GM23248 (cell line): ENCODE results near the gene ARPC3. TPM values are rescaled to one million over a fixed set of nuclear protein-coding genes. Genes with fewer than 3 reads are reported as not detected.
"Not testable (repeated sequence)": the region's sequence is repeated elsewhere in the genome, so short reads cannot be mapped to it uniquely, and the experiment has no call there.

Experiments
- DNase-seq: peaks from one replicate; pipeline ENCODE4 v3.0.0-alpha.2; 2015
- H2AFZ ChIP-seq: fragments of 200-600 bp; sonication (generic); 2 replicates; pipeline ENCODE4 v1.6.1; 2016; ENCODE audit warnings: antibody characterized with exemption
- H3F3A ChIP-seq: fragments of 200-600 bp; sonication (generic); 2 replicates; pipeline ENCODE4 v1.6.1; 2016; ENCODE audit warnings: mild to moderate bottlenecking, antibody characterized with exemption, mixed run types; ENCODE audit not compliant: insufficient read depth
- H3K27ac ChIP-seq: fragments of 200-600 bp; sonication (generic); 2 replicates; pipeline ENCODE4 v1.5.1; 2016; ENCODE audit warnings: mild to moderate bottlenecking
- H3K27me3 ChIP-seq: fragments of 200-600 bp; sonication (generic); replicated peaks from 2 replicates; pipeline ENCODE4 v1.6.1; 2016; ENCODE audit warnings: mild to moderate bottlenecking; ENCODE audit not compliant: insufficient read depth
- H3K36me3 ChIP-seq: fragments of 200-600 bp; sonication (generic); 2 replicates; pipeline ENCODE4 v1.6.1; 2016; ENCODE audit warnings: low read depth, mild to moderate bottlenecking
- H3K4me1 ChIP-seq: fragments of 200-600 bp; sonication (generic); 2 replicates; pipeline ENCODE4 v1.6.1; 2016; ENCODE audit warnings: mild to moderate bottlenecking; ENCODE audit not compliant: insufficient read depth
- H3K4me2 ChIP-seq: fragments of 200-600 bp; sonication (generic); one replicate; pipeline ENCODE4 v1.6.1; 2016; ENCODE audit warnings: mild to moderate bottlenecking; ENCODE audit not compliant: unreplicated experiment
- H3K4me3 ChIP-seq: fragments of 200-600 bp; sonication (generic); 2 replicates; pipeline ENCODE4 v1.5.1; 2016; ENCODE audit warnings: mild to moderate bottlenecking
- H3K79me2 ChIP-seq: fragments of 200-600 bp; sonication (generic); 2 replicates; pipeline ENCODE4 v1.6.1; 2016; ENCODE audit warnings: mild to moderate bottlenecking; ENCODE audit not compliant: insufficient read depth
- H3K9ac ChIP-seq: fragments of 200-600 bp; sonication (generic); 2 replicates; pipeline ENCODE4 v1.6.1; 2016; ENCODE audit warnings: mild to moderate bottlenecking
- H3K9me2 ChIP-seq: fragments of 200-600 bp; sonication (generic); 2 replicates; pipeline ENCODE4 v1.6.1; 2016; ENCODE audit warnings: mixed run types, mild to moderate bottlenecking, moderate library complexity; ENCODE audit not compliant: insufficient read depth
- H3K9me3 ChIP-seq: fragments of 200-600 bp; sonication (generic); one replicate; pipeline ENCODE4 v1.6.1; 2017; ENCODE audit warnings: low read depth
- H4K20me1 ChIP-seq: fragments of 200-600 bp; sonication (generic); 2 replicates; pipeline ENCODE4 v1.6.0; 2016; ENCODE audit not compliant: insufficient read depth
- EZH2 ChIP-seq: fragments of 200-600 bp; sonication (generic); IDR thresholded peaks from 2 replicates; pipeline ENCODE4 v1.6.1; 2018; ENCODE audit warnings: antibody characterized with exemption, mild to moderate bottlenecking; ENCODE audit not compliant: insufficient read depth, poor library complexity, severe bottlenecking
- EZH2phosphoT487 ChIP-seq: fragments of 200-600 bp; sonication (generic); IDR thresholded peaks from 2 replicates; pipeline ENCODE4 v1.6.1; 2018; ENCODE audit warnings: antibody characterized with exemption, moderate library complexity, mild to moderate bottlenecking, low read depth; ENCODE audit not compliant: insufficient read depth
- WGBS, 2 experiments: methylation state at CpG; one replicate each; pipeline ENCODE4 v1.1.6; 2015 to 2017; ENCODE audit warnings: low lambda C conversion rate in 2 of 2, low coverage in 1 of 2; ENCODE audit errors: missing lambda C conversion rate in 2 of 2; 5-methylcytosine and 5-hydroxymethylcytosine counted together
- in situ Hi-C: fragments of 300-500 bp; cut with MboI; formaldehyde crosslinking; loops from 2 replicates; pipeline ENCODE4 v1.15.0; 2020
- polyA plus RNA-seq: library from polyadenylated mRNA; unstranded; fragments of >200 nt; fragmentation: Nextera tagmentation; extraction: Ambion mirVana; gene quantifications from 2 replicates; pipeline ENCODE4 v1.2.1, GENCODE V29; 2016
- total RNA-seq: library from RNA; depleted of rRNA; stranded (reverse); fragments of >200 nt; shearing (Covaris generic); gene quantifications from 2 replicates; pipeline ENCODE4 v1.2.3, GENCODE V29; 2014

Gene ARPC3
- total and polyA plus RNA-seq, 2 experiments from 2014 or later: 503 to 686 TPM

- Histone ChIP-seq H3K4me3 (no peak overlapping the region), H3K79me2 (peaks cover 39% of the 10 kb centered on the region), H2AFZ (peak overlapping the region; percentile 96; the same call in 1 of the 2 replicates), H3K27ac (no peak overlapping the region), H3F3A (0 out of 2 replicates have a peak, but pooled peaks cover 10% of the 10 kb centered on the region), H3K4me2 (no peak overlapping the region), H4K20me1 (0 out of 2 replicates have a peak, but pooled peaks cover 8% of the 10 kb centered on the region), H3K27me3 (no peaks in the 10 kb centered on the region), H3K9me2 (no peaks in the 10 kb centered on the region), H3K4me1 (peaks cover 13% of the 10 kb centered on the region; the same call in 1 of the 2 replicates), H3K36me3 (peaks cover 6% of the 10 kb centered on the region; the same call in 1 of the 2 replicates), H3K9me3 (no peaks in the 10 kb centered on the region), H3K9ac (no peak overlapping the region)
- no peak for DNase-seq
- WGBS, 2 experiments: 80 to 91% methylated on average over 1 of the region's 1 CpG
- TF ChIP-seq EZH2: no peak
- no peak for TF ChIP-seq EZH2phosphoT487
- in situ Hi-C loops: no loop called here
These were observed 1.1 kb upstream of the ARPC3 start for GRCh38 chr12:110451263-110451662.

- H3K27ac ChIP-seq: no peak overlapping the region
- H3K4me2 ChIP-seq: no peak overlapping the region
- H3K9me2 ChIP-seq: no peaks in the 10 kb centered on the region
- peaks cover 11% of the 10 kb centered on the region; the same call in 1 of the 2 replicates for H3F3A ChIP-seq
- H3K4me3 ChIP-seq: no peak overlapping the region
- H4K20me1 ChIP-seq: 0 out of 2 replicates have a peak, but pooled peaks cover 8% of the 10 kb centered on the region
- H3K79me2 ChIP-seq: peaks cover 100% of the 10 kb centered on the region
- no peak overlapping the region for H2AFZ ChIP-seq
- H3K4me1 ChIP-seq: peaks cover 13% of the 10 kb centered on the region; the same call in 1 of the 2 replicates
- no peak overlapping the region for H3K9ac ChIP-seq
- H3K27me3 ChIP-seq: no peaks in the 10 kb centered on the region
- H3K36me3 ChIP-seq: peaks cover 51% of the 10 kb centered on the region
- in situ Hi-C loops: no loop called here
- 96 to 98% methylated on average over 3 of the region's 3 CpGs for WGBS, 2 experiments
- no peak for DNase-seq
- no peaks in the 10 kb centered on the region for H3K9me3 ChIP-seq
- TF ChIP-seq EZH2phosphoT487: no peak
- no peak for TF ChIP-seq EZH2
These were observed 5.7 kb downstream of the ARPC3 start for GRCh38 chr12:110444455-110444854.

GRCh38 chr12:110436231-110436630, 13.9 kb downstream of the ARPC3 start:
- H3K4me2 ChIP-seq: no peak overlapping the region
- peak overlapping the region; percentile 21; the same call in 1 of the 2 replicates for H3K27ac ChIP-seq
- no peaks in the 10 kb centered on the region for H4K20me1 ChIP-seq
- no peaks in the 10 kb centered on the region for H3K27me3 ChIP-seq
- peaks cover 63% of the 10 kb centered on the region for H3F3A ChIP-seq
- in situ Hi-C loops: no loop called here
- peak; percentile 50 for DNase-seq
- no peaks in the 10 kb centered on the region for H3K9me3 ChIP-seq
- TF ChIP-seq EZH2phosphoT487 (no peak), EZH2 (no peak)
- no peaks in the 10 kb centered on the region for H3K9me2 ChIP-seq
- no peak overlapping the region for H2AFZ ChIP-seq
- H3K9ac ChIP-seq: no peak overlapping the region
- H3K4me3 ChIP-seq: no peak overlapping the region
- WGBS, 2 experiments: 50% methylated on average over 2 of the region's 2 CpGs
- H3K4me1 ChIP-seq: peaks cover 11% of the 10 kb centered on the region; the same call in 1 of the 2 replicates
- peaks cover 22% of the 10 kb centered on the region for H3K79me2 ChIP-seq
- H3K36me3 ChIP-seq: peaks cover 57% of the 10 kb centered on the region

- in situ Hi-C loops: no loop called here
- Histone ChIP-seq H4K20me1 (no peaks in the 10 kb centered on the region), H3K27ac (no peak overlapping the region), H3K4me3 (peak overlapping the region; percentile 78; the same call in 1 of the 2 replicates), H3K4me2 (peak overlapping the region; percentile 57), H3K36me3 (peaks cover 26% of the 10 kb centered on the region), H3K4me1 (peaks cover 11% of the 10 kb centered on the region; the same call in 1 of the 2 replicates), H3K9me2 (no peaks in the 10 kb centered on the region), H3K79me2 (no peaks in the 10 kb centered on the region), H2AFZ (peak overlapping the region; percentile 81; the same call in 1 of the 2 replicates), H3K9ac (peak overlapping the region; percentile 81), H3F3A (peaks cover 39% of the 10 kb centered on the region), H3K27me3 (no peaks in the 10 kb centered on the region), H3K9me3 (no peaks in the 10 kb centered on the region)
- WGBS, 2 experiments: 80 to 82% methylated on average over 12 of the region's 12 CpGs
- no peak for DNase-seq
- TF ChIP-seq EZH2 (no peak), EZH2phosphoT487 (no peak)
These were observed 18.1 kb downstream of the ARPC3 start for GRCh38 chr12:110431957-110432587.

- DNase-seq, H3K9me3 ChIP-seq, H3K4me1 ChIP-seq, H3K27me3 ChIP-seq, H2AFZ ChIP-seq, H4K20me1 ChIP-seq, H3K36me3 ChIP-seq, H3K9me2 ChIP-seq, H3K27ac ChIP-seq, H3K4me2 ChIP-seq, H3K9ac ChIP-seq, H3K79me2 ChIP-seq, H3K4me3 ChIP-seq: not testable (repeated sequence)
- peaks cover 29% of the 10 kb centered on the region for H3F3A ChIP-seq
- in situ Hi-C loops: loop anchor here (10.0 kb wide), 1 partner anchor 335 kb away; no protein-coding TSS in a partner anchor
- WGBS, 2 experiments: 83 to 85% methylated on average over 7 to 15 of the region's 15 CpGs
These were observed 20.5 kb downstream of the ARPC3 start for GRCh38 chr12:110429676-110430075.
